HepG2 (cell line): ENCODE results near the gene SLC16A1. TPM values are rescaled to one million over a fixed set of nuclear protein-coding genes. Genes with fewer than 3 reads are reported as not detected.

Source experiments
- IKZF4 ChIP-seq: sonication (generic); formaldehyde crosslinking; IDR thresholded peaks from 2 replicates; pipeline ENCODE4 v1.5.1; 2020; ENCODE audit warnings: borderline replicate concordance, mild to moderate bottlenecking, low read depth, missing genetic modification reagents; ENCODE audit errors: not compliant biosample characterization
- MEIS2 ChIP-seq: sonication (generic); formaldehyde crosslinking; IDR thresholded peaks from 2 replicates; pipeline ENCODE4 v1.9.0; 2021; ENCODE audit warnings: mild to moderate bottlenecking, missing genetic modification reagents
- SIN3A ChIP-seq: IDR thresholded peaks from 2 replicates; pipeline ENCODE4 v1.6.1; 2011; ENCODE audit warnings: low read depth, mild to moderate bottlenecking, control low read depth, low read length, borderline replicate concordance
- SNAPC4 ChIP-seq: sonication (generic); formaldehyde crosslinking; IDR thresholded peaks from 2 replicates; pipeline ENCODE4 v1.4.0; 2020; ENCODE audit warnings: mild to moderate bottlenecking, missing genetic modification reagents
- SPEN ChIP-seq: sonication (generic); formaldehyde crosslinking; IDR thresholded peaks from 2 replicates; pipeline ENCODE4 v1.5.1; 2020; ENCODE audit warnings: low read depth, mild to moderate bottlenecking, missing genetic modification reagents
- WIZ ChIP-seq: sonication (generic); formaldehyde crosslinking; IDR thresholded peaks from 2 replicates; pipeline ENCODE4 v1.5.1; 2020; ENCODE audit warnings: mild to moderate bottlenecking, missing genetic modification reagents
- ZBTB43 ChIP-seq: sonication (generic); formaldehyde crosslinking; conservative IDR thresholded peaks from 2 replicates; pipeline ENCODE4 v1.4.0; 2020; ENCODE audit warnings: missing genetic modification reagents
- ZFX ChIP-seq: sonication (generic); formaldehyde crosslinking; IDR thresholded peaks from 2 replicates; pipeline ENCODE4 v1.4.0; 2020; ENCODE audit warnings: mild to moderate bottlenecking, low read depth, missing genetic modification reagents, moderate library complexity
- ZNF281 ChIP-seq: sonication (generic); formaldehyde crosslinking; IDR thresholded peaks from 2 replicates; pipeline ENCODE4 v1.4.0; 2020; ENCODE audit warnings: missing genetic modification reagents, borderline replicate concordance
- ZNF687 ChIP-seq: sonication (generic); formaldehyde crosslinking; IDR thresholded peaks from 2 replicates; pipeline ENCODE4 v1.5.1; 2020; ENCODE audit warnings: mild to moderate bottlenecking, missing genetic modification reagents, moderate library complexity
- polyA plus RNA-seq, 8 experiments: library from polyadenylated mRNA; depleted of rRNA in 3 of 8; stranded (reverse) in 7 of 8; unstranded in 1 of 8; fragments of >200 nt; fragmentation: Illumina TruSeq in 4 of 8; extraction: Trizol in 4 of 8; gene quantifications; 2 replicates each; pipeline versions ENCODE4 v1.2.1 to v1.2.3, GENCODE V29; 2011 to 2016; ENCODE audit warnings: low read depth in 4 of 8, missing spikeins in 1 of 8, mixed read lengths in 1 of 8; ENCODE audit not compliant: insufficient read depth in 1 of 8
- total RNA-seq, 5 experiments: library from RNA; depleted of rRNA; stranded (reverse); fragments of >200 nt; fragmentation: Illumina TruSeq; extraction: Trizol; gene quantifications; 2 replicates each; pipeline ENCODE4 v1.2.3, GENCODE V29; 2016; ENCODE audit warnings: low read depth in 1 of 5
- TF ChIP-seq, protein P1 (sequence below): sonication (generic); formaldehyde crosslinking; IDR thresholded peaks from 2 replicates; pipeline ENCODE4 v1.5.0; 2020; ENCODE audit warnings: mild to moderate bottlenecking, missing genetic modification reagents, borderline replicate concordance

SLC16A1 gene
- total and polyA plus RNA-seq, 2 of the 13 experiments (the other 11 are each of a cell fraction or from before 2014, with no cell fraction given), result 106 to 142 TPM

- TF ChIP-seq ZNF281 (CRISPR knock-in tag) (no peak), MEIS2 (CRISPR knock-in tag) (no peak), SPEN (CRISPR knock-in tag) (peak; percentile 62), SIN3A (peak; percentile 77; the same call in 1 of the 2 replicates), IKZF4 (CRISPR knock-in tag) (peak; percentile 75), WIZ (CRISPR knock-in tag) (no peak), SNAPC4 (CRISPR knock-in tag) (peak; percentile 87; the same call in 1 of the 2 replicates), ZNF687 (peak; percentile 94), ZFX (CRISPR knock-in tag) (peak; percentile 83), ZBTB43 (CRISPR knock-in tag) (no peak)
- TF ChIP-seq, protein P1, sequence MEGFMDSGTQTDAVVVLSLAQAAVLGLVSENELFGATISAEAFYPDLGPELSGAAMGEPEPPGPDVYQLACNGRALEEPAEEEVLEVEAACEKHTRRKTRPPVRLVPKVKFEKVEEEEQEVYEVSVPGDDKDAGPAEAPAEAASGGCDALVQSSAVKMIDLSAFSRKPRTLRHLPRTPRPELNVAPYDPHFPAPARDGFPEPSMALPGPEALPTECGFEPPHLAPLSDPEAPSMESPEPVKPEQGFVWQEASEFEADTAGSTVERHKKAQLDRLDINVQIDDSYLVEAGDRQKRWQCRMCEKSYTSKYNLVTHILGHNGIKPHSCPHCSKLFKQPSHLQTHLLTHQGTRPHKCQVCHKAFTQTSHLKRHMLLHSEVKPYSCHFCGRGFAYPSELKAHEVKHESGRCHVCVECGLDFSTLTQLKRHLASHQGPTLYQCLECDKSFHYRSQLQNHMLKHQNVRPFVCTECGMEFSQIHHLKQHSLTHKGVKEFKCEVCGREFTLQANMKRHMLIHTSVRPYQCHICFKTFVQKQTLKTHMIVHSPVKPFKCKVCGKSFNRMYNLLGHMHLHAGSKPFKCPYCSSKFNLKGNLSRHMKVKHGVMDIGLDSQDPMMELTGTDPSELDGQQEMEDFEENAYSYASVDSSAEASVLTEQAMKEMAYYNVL (CRISPR knock-in tag), result peak; percentile 92
Measured at GRCh38 chr1:112955773-112956543, at the start of gene SLC16A1 (continued).
